Nephron (organoid): ENCODE data around the gene PLRG1.
A peak's percentile ranks its signal among the peaks of the same experiment; 100 is the strongest.

Experiments
- H3K27ac Mint-ChIP-seq, 3 experiments: 2 replicates each; pipeline ENCODE4 v1.8.0; 2020; ENCODE audit warnings: mixed read lengths in 3 of 3, mild to moderate bottlenecking in 2 of 3, moderate library complexity in 1 of 3
- H3K27me3 Mint-ChIP-seq: 2 replicates; pipeline ENCODE4 v1.8.0; 2021; ENCODE audit warnings: low read depth, mild to moderate bottlenecking, moderate library complexity, mixed read lengths
- H3K36me3 Mint-ChIP-seq: 2 replicates; pipeline ENCODE4 v1.8.0; 2020; ENCODE audit warnings: low read depth, mixed read lengths
- H3K4me1 Mint-ChIP-seq: 2 replicates; pipeline ENCODE4 v1.8.0; 2020; ENCODE audit warnings: mixed read lengths
- H3K4me3 Mint-ChIP-seq, 3 experiments: 2 replicates each; pipeline ENCODE4 v1.8.0; 2020; ENCODE audit warnings: mild to moderate bottlenecking in 3 of 3, mixed read lengths in 3 of 3, moderate library complexity in 2 of 3
- H3K9me3 Mint-ChIP-seq: 2 replicates; pipeline ENCODE4 v1.8.0; 2020; ENCODE audit warnings: mixed read lengths
- TF ChIP-seq, protein P1 (sequence below), 3 experiments: fragments of 200-600 bp; sonication (generic); IDR thresholded peaks; one replicate each; pipeline ENCODE4 v1.5.0; 2021; ENCODE audit warnings: antibody characterized with exemption in 3 of 3; ENCODE audit not compliant: unreplicated experiment in 3 of 3

PLRG1 gene

GRCh38 chr4:154566639-154567204 lies 16.5 kb upstream of the PLRG1 start:
- H3K27ac Mint-ChIP-seq, result no peak overlapping the region

DNA sequence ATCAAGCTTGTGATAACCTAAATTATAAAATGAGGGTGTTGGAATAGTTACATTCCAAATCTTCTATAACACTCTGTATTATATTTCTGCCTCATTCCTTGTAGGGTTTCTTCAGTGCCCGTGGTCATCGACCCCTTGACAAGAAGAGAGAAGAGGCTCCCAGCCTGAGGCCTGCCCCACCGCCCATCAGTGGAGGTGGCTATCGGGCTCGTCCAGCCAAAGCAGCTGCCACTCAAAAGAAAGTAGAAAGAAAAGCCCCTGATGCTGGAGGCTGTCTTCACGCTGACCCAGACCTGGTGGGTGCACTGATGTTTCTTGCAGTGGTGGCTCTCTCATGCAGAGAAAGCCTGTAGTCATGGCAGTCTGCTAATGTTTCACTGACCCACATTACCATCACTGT lies 15.5 kb upstream of the PLRG1 start:
- Mint-ChIP-seq H3K9me3 (no peaks in the 10 kb centered on the region), H3K27me3 (peaks cover 5% of the 10 kb centered on the region), H3K4me3 (no peak overlapping the region), H3K4me1 (no peaks in the 10 kb centered on the region), H3K36me3 (no peaks in the 10 kb centered on the region), H3K27ac (no peak overlapping the region)
- TF ChIP-seq, protein P1, sequence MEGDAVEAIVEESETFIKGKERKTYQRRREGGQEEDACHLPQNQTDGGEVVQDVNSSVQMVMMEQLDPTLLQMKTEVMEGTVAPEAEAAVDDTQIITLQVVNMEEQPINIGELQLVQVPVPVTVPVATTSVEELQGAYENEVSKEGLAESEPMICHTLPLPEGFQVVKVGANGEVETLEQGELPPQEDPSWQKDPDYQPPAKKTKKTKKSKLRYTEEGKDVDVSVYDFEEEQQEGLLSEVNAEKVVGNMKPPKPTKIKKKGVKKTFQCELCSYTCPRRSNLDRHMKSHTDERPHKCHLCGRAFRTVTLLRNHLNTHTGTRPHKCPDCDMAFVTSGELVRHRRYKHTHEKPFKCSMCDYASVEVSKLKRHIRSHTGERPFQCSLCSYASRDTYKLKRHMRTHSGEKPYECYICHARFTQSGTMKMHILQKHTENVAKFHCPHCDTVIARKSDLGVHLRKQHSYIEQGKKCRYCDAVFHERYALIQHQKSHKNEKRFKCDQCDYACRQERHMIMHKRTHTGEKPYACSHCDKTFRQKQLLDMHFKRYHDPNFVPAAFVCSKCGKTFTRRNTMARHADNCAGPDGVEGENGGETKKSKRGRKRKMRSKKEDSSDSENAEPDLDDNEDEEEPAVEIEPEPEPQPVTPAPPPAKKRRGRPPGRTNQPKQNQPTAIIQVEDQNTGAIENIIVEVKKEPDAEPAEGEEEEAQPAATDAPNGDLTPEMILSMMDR (IDR thresholded peaks at IDR 0.05; ENCODE audit: unreplicated experiment in 3 of 3), result no peak

More at GRCh38 chr4:154566639-154567204, 16.5 kb upstream of the PLRG1 start:
- H3K27me3 Mint-ChIP-seq, result peaks cover 5% of the 10 kb centered on the region
- H3K36me3 Mint-ChIP-seq, result no peaks in the 10 kb centered on the region
- TF ChIP-seq, protein P1 (IDR thresholded peaks at IDR 0.05; ENCODE audit: unreplicated experiment in 3 of 3), result no peak
- H3K9me3 Mint-ChIP-seq, result no peaks in the 10 kb centered on the region
- H3K4me1 Mint-ChIP-seq, result no peaks in the 10 kb centered on the region
- H3K4me3 Mint-ChIP-seq, result no peak overlapping the region

- no peaks in the 10 kb centered on the region for H3K27me3 Mint-ChIP-seq
- H3K4me3 Mint-ChIP-seq, result no peak overlapping the region
- H3K4me1 Mint-ChIP-seq, result no peaks in the 10 kb centered on the region
- no peak overlapping the region for H3K27ac Mint-ChIP-seq
- no peaks in the 10 kb centered on the region for H3K9me3 Mint-ChIP-seq
- TF ChIP-seq, protein P1 (IDR thresholded peaks at IDR 0.05; ENCODE audit: unreplicated experiment in 3 of 3), result no peak
- H3K36me3 Mint-ChIP-seq, result no peaks in the 10 kb centered on the region
These were observed 14.1 kb upstream of the PLRG1 start for GRCh38 chr4:154564311-154564710.

DNA sequence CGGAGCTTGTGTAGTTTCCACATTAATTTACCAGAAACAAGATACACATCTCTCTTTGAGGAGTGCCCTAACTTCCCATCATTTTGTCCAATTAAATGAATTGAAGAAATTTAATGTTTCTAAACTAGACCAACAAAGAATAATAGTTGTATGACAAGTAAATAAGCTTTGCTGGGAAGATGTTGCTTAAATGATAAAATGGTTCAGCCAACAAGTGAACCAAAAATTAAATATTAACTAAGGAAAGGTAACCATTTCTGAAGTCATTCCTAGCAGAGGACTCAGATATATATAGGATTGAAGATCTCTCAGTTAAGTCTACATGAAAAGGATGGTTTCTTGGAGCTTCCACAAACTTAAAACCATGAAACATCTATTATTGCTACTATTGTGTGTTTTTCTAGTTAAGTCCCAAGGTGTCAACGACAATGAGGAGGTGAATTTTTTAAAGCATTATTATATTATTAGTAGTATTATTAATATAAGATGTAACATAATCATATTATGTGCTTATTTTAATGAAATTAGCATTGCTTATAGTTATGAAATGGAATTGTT lies 12.6 kb upstream of the PLRG1 start, which contains the start of gene FGB:
TSS of gene FGB (plus strand) at position 315 of the 558 bp plus-strand sequence. CDS start at position 323, 8 bp downstream.
- no peaks in the 10 kb centered on the region for H3K36me3 Mint-ChIP-seq
- no peaks in the 10 kb centered on the region for H3K4me1 Mint-ChIP-seq
- TF ChIP-seq, protein P1 (IDR thresholded peaks at IDR 0.05; ENCODE audit: unreplicated experiment in 3 of 3), result no peak
- H3K4me3 Mint-ChIP-seq, result peak within 1 kb of the TSS in 1 of 3 experiments; percentile 69
- H3K9me3 Mint-ChIP-seq, result no peaks in the 10 kb centered on the region
- peak within 1 kb of the TSS in 1 of 3 experiments; percentile 25 for H3K27ac Mint-ChIP-seq
- H3K27me3 Mint-ChIP-seq, result no peaks in the 10 kb centered on the region

DNA sequence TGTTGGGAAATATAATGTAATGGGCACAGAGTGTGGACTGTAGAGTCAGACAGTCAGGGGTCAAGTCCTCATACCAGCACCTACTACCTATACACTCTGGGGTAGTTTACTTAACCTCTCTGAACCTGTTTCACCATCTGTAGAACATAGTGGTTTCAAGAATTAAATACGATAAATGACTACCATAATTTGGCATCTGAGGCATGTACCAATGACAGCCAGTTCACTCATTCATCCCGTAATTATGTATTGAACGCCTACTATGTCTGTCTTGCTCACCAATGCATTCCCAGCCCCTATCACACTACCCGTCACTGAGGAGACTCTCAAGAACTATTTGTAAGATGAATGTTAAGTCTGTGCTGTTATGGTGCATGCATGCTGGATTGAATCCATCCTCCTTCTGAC lies 10.6 kb upstream of the PLRG1 start:
- H3K9me3 Mint-ChIP-seq, result no peaks in the 10 kb centered on the region
- H3K27me3 Mint-ChIP-seq, result no peaks in the 10 kb centered on the region
- H3K36me3 Mint-ChIP-seq, result no peaks in the 10 kb centered on the region
- no peaks in the 10 kb centered on the region for H3K4me1 Mint-ChIP-seq
- TF ChIP-seq, protein P1 (IDR thresholded peaks at IDR 0.05; ENCODE audit: unreplicated experiment in 3 of 3), result no peak
- no peak overlapping the region for H3K4me3 Mint-ChIP-seq
- peak overlapping the region in 1 of 3 experiments; percentile 0 for H3K27ac Mint-ChIP-seq

DNA sequence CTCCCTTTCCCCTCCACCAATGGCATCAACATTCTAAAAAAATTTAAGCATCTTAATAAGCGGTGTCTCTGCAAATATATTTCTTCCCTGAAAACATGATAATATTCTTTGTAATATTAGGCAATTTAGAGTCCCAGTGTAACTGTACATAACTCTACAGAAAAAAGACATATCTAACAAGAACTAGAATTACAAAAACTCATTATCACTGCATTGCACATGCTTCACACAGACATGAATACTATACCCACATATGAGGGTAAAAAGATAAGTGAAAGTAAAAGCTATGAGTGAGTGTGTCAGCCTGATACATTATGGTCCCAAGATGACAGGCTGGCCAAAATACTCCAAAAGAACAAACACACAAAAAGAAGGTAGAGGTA lies 10.2 kb upstream of the PLRG1 start:
- TF ChIP-seq, protein P1 (IDR thresholded peaks at IDR 0.05; ENCODE audit: unreplicated experiment in 3 of 3), result no peak
- Mint-ChIP-seq H3K4me1 (no peaks in the 10 kb centered on the region), H3K9me3 (no peaks in the 10 kb centered on the region), H3K4me3 (no peak overlapping the region), H3K27ac (peak overlapping the region in 1 of 3 experiments; percentile 21), H3K36me3 (no peaks in the 10 kb centered on the region), H3K27me3 (no peaks in the 10 kb centered on the region)
